ENCODE data around the gene GRAMD2B. TPM values are rescaled to one million over a fixed set of nuclear protein-coding genes. Genes with fewer than 3 reads are reported as not detected.

Gene GRAMD2B
- total RNA-seq, 1 experiment from 2014 or later: 6.7 TPM

- TF ChIP-seq CTCF (conservative IDR thresholded peaks at IDR 0.05): no peak
- DNase-seq: no peak
- Mint-ChIP-seq H3K4me1 (peaks cover 13% of the 10 kb centered on the region in 2 experiments), H3K9me3 (peaks cover 3% of the 10 kb centered on the region in 2 experiments; a peak in 1 of 5 replicates), H3K27me3 (ENCODE audit: low read depth) (no peaks in the 10 kb centered on the region; the same call in 1 of the 2 replicates), H3K4me3 (no peak overlapping the region), H3K36me3 (ENCODE audit: insufficient read depth in 1 of 3, low read depth in 3 of 3) (peaks cover 0 to 3% (median 0%) of the 10 kb centered on the region in 3 experiments; a peak in 2 of 7 replicates), H3K27ac (no peak overlapping the region)
- Histone ChIP-seq H3K18ac (ENCODE audit: insufficient read length, low read depth, low read length) (no peak overlapping the region), H3K56ac (ENCODE audit: insufficient read length, low read depth, low read length) (no peak overlapping the region), H3K14ac (ENCODE audit: insufficient read depth, low read length) (no peak overlapping the region), H2BK120ac (ENCODE audit: low read depth, low read length, poor library complexity, severe bottlenecking) (no peak overlapping the region), H2BK20ac (ENCODE audit: low read depth, low read length, poor library complexity, severe bottlenecking) (no peak overlapping the region), H3K79me2 (ENCODE audit: insufficient read depth, low read length) (no peaks in the 10 kb centered on the region), H4K20me1 (ENCODE audit: control insufficient read depth, insufficient read depth, insufficient read length) (no peaks in the 10 kb centered on the region), H3K27ac (ENCODE audit: insufficient read length, low read depth, low read length) (no peak overlapping the region), H3K4me1 (ENCODE audit: insufficient read depth, low read length) (peaks cover 3% of the 10 kb centered on the region; the same call in 1 of the 2 replicates), H4K8ac (replicated peaks; ENCODE audit: insufficient read length, low read depth, low read length) (no peak overlapping the region), H2AK5ac (ENCODE audit: insufficient read length, low read length) (no peak overlapping the region), H3T11ph (ENCODE audit: low read length) (no peak overlapping the region), H4K91ac (ENCODE audit: insufficient read length, low read depth, low read length) (no peak overlapping the region), H3K9ac (ENCODE audit: extremely low read depth, insufficient read length, low read length) (no peak overlapping the region), H2BK12ac (ENCODE audit: insufficient read length, low read depth, low read length) (no peak overlapping the region), H2AFZ (ENCODE audit: low read length) (no peak overlapping the region), H3K27me3 (ENCODE audit: insufficient read depth, low read length) (no peaks in the 10 kb centered on the region), H3K23me2 (ENCODE audit: insufficient read length, low read depth, low read length, poor library complexity, severe bottlenecking) (no peaks in the 10 kb centered on the region), H4K5ac (ENCODE audit: insufficient read length, low read depth, low read length) (no peak overlapping the region), H3K9me3 (ENCODE audit: control insufficient read depth, low read depth, low read length) (no peaks in the 10 kb centered on the region), H2BK5ac (ENCODE audit: insufficient read length, low read length) (no peak overlapping the region), H3K79me1 (ENCODE audit: insufficient read depth, low read depth, low read length, poor library complexity, severe bottlenecking) (no peaks in the 10 kb centered on the region), H3K4me2 (ENCODE audit: insufficient read depth, insufficient read length, low read length) (no peak overlapping the region), H2BK15ac (ENCODE audit: low read depth, low read length) (no peak overlapping the region), H3K23ac (ENCODE audit: insufficient read length, low read depth, low read length) (no peak overlapping the region), H3K4ac (ENCODE audit: low read depth, low read length) (no peak overlapping the region)
Measured at GRCh38 chr5:126515337-126515736, 92.1 kb downstream of the GRAMD2B start.
